Measurements from ENCODE around the gene C11orf71. TPM values are rescaled to one million over a fixed set of nuclear protein-coding genes. Genes with fewer than 3 reads are reported as not detected.

C11orf71 gene
- total RNA-seq, 4 donors from 2014 or later: 9.7 to 13.3 (median 11.8) TPM

- Histone ChIP-seq H3K27ac (no peak overlapping the region), H3K4me1 (peaks cover 25% of the 10 kb centered on the region), H3K9me3 (no peaks in the 10 kb centered on the region), H3K27me3 (no peaks in the 10 kb centered on the region), H3K4me3 (no peak overlapping the region), H3K36me3 (peaks cover 21% of the 10 kb centered on the region)
- WGBS: 81% methylated on average over 1 of the region's 1 CpG
- DNase-seq (ENCODE audit: low spot score in 2 of 2): no peak
- TF ChIP-seq CTCF (IDR thresholded peaks at IDR 0.05) (no peak), EP300 (IDR thresholded peaks at IDR 0.05) (no peak), POLR2AphosphoS5 (IDR thresholded peaks at IDR 0.05) (no peak), POLR2A (IDR thresholded peaks at IDR 0.05) (no peak)
Measured at GRCh38 chr11:114442536-114442935, 42.2 kb upstream of the C11orf71 start.

- no peak overlapping the region for H3K4me3 ChIP-seq
- TF ChIP-seq POLR2AphosphoS5 (IDR thresholded peaks at IDR 0.05): no peak
- no peak for TF ChIP-seq POLR2A (IDR thresholded peaks at IDR 0.05)
- TF ChIP-seq EP300 (IDR thresholded peaks at IDR 0.05): no peak
- TF ChIP-seq CTCF (IDR thresholded peaks at IDR 0.05): no peak
- H3K4me1 ChIP-seq: peaks cover 25% of the 10 kb centered on the region
- H3K9me3 ChIP-seq: no peaks in the 10 kb centered on the region
- WGBS: 62% methylated on average over 2 of the region's 2 CpGs
- no peaks in the 10 kb centered on the region for H3K27me3 ChIP-seq
- H3K36me3 ChIP-seq: peaks cover 17% of the 10 kb centered on the region
- no peak overlapping the region for H3K27ac ChIP-seq
- DNase-seq (ENCODE audit: low spot score in 2 of 2): no peak
Measured at GRCh38 chr11:114441921-114442320, 41.6 kb upstream of the C11orf71 start.

- no peak for DNase-seq (ENCODE audit: low spot score in 2 of 2)
- peaks cover 13% of the 10 kb centered on the region for H3K36me3 ChIP-seq
- H3K9me3 ChIP-seq: no peaks in the 10 kb centered on the region
- peak overlapping the region; percentile 76 for H3K4me3 ChIP-seq
- H3K4me1 ChIP-seq: peaks cover 25% of the 10 kb centered on the region
- H3K27me3 ChIP-seq: no peaks in the 10 kb centered on the region
- 68% methylated on average over 7 of the region's 7 CpGs for WGBS
- peak overlapping the region; percentile 85 for H3K27ac ChIP-seq
- TF ChIP-seq POLR2A (IDR thresholded peaks at IDR 0.05) (no peak), EP300 (IDR thresholded peaks at IDR 0.05) (no peak), CTCF (IDR thresholded peaks at IDR 0.05) (no peak), POLR2AphosphoS5 (IDR thresholded peaks at IDR 0.05) (no peak)
Measured at GRCh38 chr11:114440971-114441763, 40.9 kb upstream of the C11orf71 start.

DNA sequence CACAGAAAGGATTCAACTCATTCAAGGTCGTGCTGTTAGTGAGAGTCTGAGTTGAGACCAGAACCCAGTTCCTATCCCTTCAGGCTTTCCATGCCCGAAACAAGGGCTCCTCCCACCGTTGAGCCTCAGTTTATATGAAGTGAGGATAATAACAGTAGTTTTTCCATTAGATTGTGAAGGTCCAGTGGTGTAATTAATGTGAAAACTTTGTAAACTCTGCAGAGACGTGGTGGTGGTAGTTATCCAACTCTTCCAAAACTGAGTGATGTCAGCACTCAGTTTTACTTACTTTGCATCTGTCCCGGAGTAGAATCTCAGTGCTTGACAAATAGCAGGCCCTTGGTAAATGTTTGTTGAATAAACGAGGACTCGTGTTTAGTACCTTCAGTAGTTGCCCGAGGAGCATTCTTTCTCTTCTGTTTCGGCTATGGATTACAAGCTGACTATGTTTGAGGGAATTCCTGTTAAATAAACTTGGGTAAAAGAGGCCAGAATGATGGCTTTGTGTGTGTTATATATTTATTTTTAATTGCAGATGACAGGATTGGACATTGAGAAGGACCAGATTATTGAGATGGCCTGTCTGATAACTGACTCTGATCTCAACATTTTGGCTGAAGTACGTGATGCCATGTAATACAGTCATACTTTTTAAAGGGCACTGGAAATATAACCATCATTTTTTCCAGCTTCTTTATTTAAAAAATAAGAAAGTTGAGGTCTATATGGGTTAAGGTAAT lies 40.0 kb upstream of the C11orf71 start:
- 9% methylated on average over 10 of the region's 10 CpGs for WGBS
- DNase-seq (ENCODE audit: low spot score in 2 of 2): no peak
- Histone ChIP-seq H3K36me3 (peaks cover 10% of the 10 kb centered on the region), H3K9me3 (no peaks in the 10 kb centered on the region), H3K4me3 (peak overlapping the region; percentile 76), H3K4me1 (peaks cover 25% of the 10 kb centered on the region), H3K27me3 (no peaks in the 10 kb centered on the region), H3K27ac (peak overlapping the region; percentile 85)
- TF ChIP-seq POLR2A (IDR thresholded peaks at IDR 0.05) (no peak), EP300 (IDR thresholded peaks at IDR 0.05) (no peak), CTCF (IDR thresholded peaks at IDR 0.05) (no peak), POLR2AphosphoS5 (IDR thresholded peaks at IDR 0.05) (no peak)

All from suprapubic skin (tissue), 4 donors.